HepG2 (cell line): ENCODE measurements around the gene WDR47. TPM values are rescaled to one million over a fixed set of nuclear protein-coding genes. Genes with fewer than 3 reads are reported as not detected.

Experiments
- ATAC-seq: fragments of 200-7000 bp; cut with Tn5 transposase; 3 replicates; pipeline ENCODE4 v1.9.1; 2020; ENCODE audit warnings: mild to moderate bottlenecking, moderate library complexity
- BruUV-seq: library from RNA; stranded (reverse); fragments of 400-500 nt; replicated peaks from 2 replicates; lab custom pipeline; 2021; lab: Mats Ljungman, UMichigan
- CTCF ChIA-PET: fragments of 300-600 bp; formaldehyde crosslinking; extraction: SDS; loops from one replicate; lab custom pipeline; 2021; ENCODE audit warnings: low total read pairs, inconsistent platforms, low intra/inter-chr PET ratio; lab: Yijun Ruan, JAX
- POLR2A ChIA-PET: fragments of 350-600 bp; sonication (Branson Sonifier 250); formaldehyde crosslinking; loops from one replicate; lab custom pipeline; 2020; ENCODE audit warnings: antibody characterized with exemption, inconsistent platforms; lab: Yijun Ruan, JAX
- DNase-seq: peaks from one replicate; pipeline ENCODE4 v3.0.0-alpha.2; 2015; ENCODE audit warnings: low spot score
- FAIRE-seq: peaks from 3 replicates; lab custom pipeline; 2011; peaks lifted over from hg19 to GRCh38; lab: Jason Lieb, UNC
- H2AFZ ChIP-seq: one replicate; pipeline ENCODE4 v1.6.1; 2011; ENCODE audit warnings: low read length, inconsistent platforms
- H3K27ac ChIP-seq: fragments of 300-600 bp; 3 replicates; pipeline ENCODE4 v1.8.0; 2011; ENCODE audit warnings: mixed run types, mild to moderate bottlenecking, mixed read lengths, low read length, inconsistent platforms; ENCODE audit not compliant: insufficient read depth; ENCODE audit errors: extremely low read length
- H3K27me3 ChIP-seq, 2 experiments: fragments of 200-600 bp in 1 of 2; 2 replicates in 1 of 2; 3 replicates in 1 of 2; pipeline versions ENCODE4 v1.6.0 to v1.8.0; 2011; ENCODE audit warnings: low read length in 2 of 2, mild to moderate bottlenecking in 2 of 2, moderate library complexity in 2 of 2, inconsistent platforms in 1 of 2; ENCODE audit not compliant: insufficient read depth in 2 of 2, control insufficient read depth in 1 of 2
- H3K36me3 ChIP-seq, 2 experiments: fragments of 200-600 bp in 1 of 2; replicated peaks in 1 of 2; 2 replicates in 1 of 2; 3 replicates in 1 of 2; pipeline versions ENCODE4 v1.5.1 to v1.8.0; 2011; ENCODE audit warnings: low read length in 2 of 2, inconsistent platforms in 1 of 2; ENCODE audit not compliant: insufficient read depth in 2 of 2, control insufficient read depth in 1 of 2
- H3K4me1 ChIP-seq: 2 replicates; pipeline ENCODE4 v1.5.1; 2012; ENCODE audit warnings: low read length, inconsistent platforms; ENCODE audit not compliant: insufficient read depth
- H3K4me2 ChIP-seq: 2 replicates; pipeline ENCODE4 v1.6.0; 2011; ENCODE audit warnings: low read depth, low read length, inconsistent platforms
- H3K4me3 ChIP-seq, 3 experiments: fragments of 200-600 bp in 1 of 3; sonication (generic), shearing (Covaris generic) in 1 of 3; replicated peaks in 1 of 3; 2 replicates each; pipeline ENCODE4 v1.5.1; 2011 to 2016; ENCODE audit warnings: low read length in 3 of 3, inconsistent platforms in 2 of 3, low read depth in 2 of 3, mild to moderate bottlenecking in 2 of 3, control low read depth in 1 of 3, mixed read lengths in 1 of 3; ENCODE audit not compliant: insufficient read depth in 1 of 3
- H3K79me2 ChIP-seq: one replicate; pipeline ENCODE4 v1.6.1; 2011; ENCODE audit warnings: low read length, inconsistent platforms; ENCODE audit not compliant: insufficient read depth
- H3K9ac ChIP-seq: 2 replicates; pipeline ENCODE4 v1.6.0; 2011; ENCODE audit warnings: mild to moderate bottlenecking, low read depth, low read length, inconsistent platforms; ENCODE audit not compliant: insufficient read depth
- H3K9me3 ChIP-seq: 2 replicates; pipeline ENCODE4 v1.5.1; 2012; ENCODE audit warnings: mild to moderate bottlenecking, low read length
- H4K20me1 ChIP-seq: 2 replicates; pipeline ENCODE4 v1.6.0; 2011; ENCODE audit warnings: inconsistent platforms, mild to moderate bottlenecking, low read length, moderate library complexity; ENCODE audit not compliant: insufficient read depth
- ARNT2 ChIP-seq: sonication (generic); formaldehyde crosslinking; IDR thresholded peaks from 2 replicates; pipeline ENCODE4 v1.8.0; 2022; ENCODE audit warnings: mild to moderate bottlenecking, low read depth, missing genetic modification reagents, moderate library complexity
- ATF7-NPFF ChIP-seq: sonication (generic); formaldehyde crosslinking; IDR thresholded peaks from 2 replicates; pipeline ENCODE4 v1.8.1; 2023; ENCODE audit warnings: mild to moderate bottlenecking, low read depth, missing genetic modification reagents, moderate library complexity
- SALL1 ChIP-seq: sonication (generic); formaldehyde crosslinking; IDR thresholded peaks from 2 replicates; pipeline ENCODE4 v1.8.0; 2022; ENCODE audit warnings: mild to moderate bottlenecking, missing genetic modification reagents
- ZMYM4 ChIP-seq: sonication (generic); formaldehyde crosslinking; IDR thresholded peaks from 2 replicates; pipeline ENCODE4 v1.8.1; 2023; ENCODE audit warnings: mild to moderate bottlenecking, missing genetic modification reagents
- ZNF34 ChIP-seq: sonication (generic); formaldehyde crosslinking; IDR thresholded peaks from 2 replicates; pipeline ENCODE4 v1.4.0; 2020; ENCODE audit warnings: mild to moderate bottlenecking, missing genetic modification reagents, borderline replicate concordance
- ZNF564 ChIP-seq: sonication (generic); formaldehyde crosslinking; IDR thresholded peaks from 2 replicates; pipeline ENCODE4 v1.8.1; 2023; ENCODE audit warnings: mild to moderate bottlenecking, missing genetic modification reagents
- ZNF7 ChIP-seq: IDR thresholded peaks from 2 replicates; pipeline ENCODE4 v1.6.1; 2016; ENCODE audit warnings: missing biosample characterization, missing genetic modification reagents
- WGBS: methylation state at CpG from one replicate; pipeline ENCODE4 v1.1.6; 2017; ENCODE audit warnings: low lambda C conversion rate; 5-methylcytosine and 5-hydroxymethylcytosine counted together
- in situ Hi-C: cut with HindIII; loops from 2 replicates; pipeline ENCODE4 v1.10.0; 2017; ENCODE audit warnings: low pct_unique_long_range_greater_than_20kb; ENCODE audit not compliant: extremely low pct_ligation_motif_present
- intact Hi-C: fragments of 100-400 bp; cut with micrococcal nuclease; formaldehyde crosslinking; loops from one replicate; pipeline ENCODE4 v1.10.0; 2022; ENCODE audit not compliant: unreplicated experiment
- polyA plus RNA-seq, 8 experiments: library from polyadenylated mRNA; depleted of rRNA in 3 of 8; stranded (reverse) in 7 of 8; unstranded in 1 of 8; fragments of >200 nt; fragmentation: Illumina TruSeq in 4 of 8; extraction: Trizol in 4 of 8; gene quantifications; 2 replicates each; pipeline versions ENCODE4 v1.2.1 to v1.2.3, GENCODE V29; 2011 to 2016; ENCODE audit warnings: low read depth in 4 of 8, missing spikeins in 1 of 8, mixed read lengths in 1 of 8; ENCODE audit not compliant: insufficient read depth in 1 of 8
- total RNA-seq, 5 experiments: library from RNA; depleted of rRNA; stranded (reverse); fragments of >200 nt; fragmentation: Illumina TruSeq; extraction: Trizol; gene quantifications; 2 replicates each; pipeline ENCODE4 v1.2.3, GENCODE V29; 2016; ENCODE audit warnings: low read depth in 1 of 5
- TF ChIP-seq, protein P1 (sequence below): fragments of 450-650 bp; IDR thresholded peaks from 2 replicates; pipeline ENCODE4 v1.6.1; 2017; ENCODE audit warnings: mild to moderate bottlenecking
- TF ChIP-seq, protein P2 (sequence below): sonication (generic); formaldehyde crosslinking; IDR thresholded peaks from 2 replicates; pipeline ENCODE4 v1.4.0; 2020; ENCODE audit warnings: mild to moderate bottlenecking, missing genetic modification reagents

WDR47 gene
- total and polyA plus RNA-seq, 2 of the 13 experiments (the other 11 are each of a cell fraction or from before 2014, with no cell fraction given), result 4.3 to 5.9 TPM

DNA sequence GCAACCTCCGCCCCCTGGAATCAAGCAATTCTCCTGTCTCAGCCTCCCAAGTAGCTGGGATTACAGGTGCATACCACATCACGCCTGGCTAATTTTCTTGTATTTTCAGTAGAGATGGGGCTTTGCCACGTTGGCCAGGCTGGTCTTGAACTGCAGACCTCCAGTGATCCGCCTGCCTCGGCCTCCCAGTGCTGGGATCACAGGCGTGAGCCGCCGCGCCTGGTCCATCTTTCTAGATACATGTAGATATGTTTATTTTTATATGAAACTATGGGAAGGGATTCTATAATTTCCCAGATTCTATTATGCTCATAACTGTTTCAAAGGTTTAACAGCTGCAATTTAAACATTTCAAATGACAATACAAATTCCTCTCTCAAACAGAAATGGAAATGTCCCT is 105.7 kb downstream of the WDR47 start:
- in situ Hi-C loops (no loop called here), intact Hi-C loops (no loop called here)
- Histone ChIP-seq H3K36me3 (peaks cover 23 to 73% of the 10 kb centered on the region in 2 experiments), H4K20me1 (no peaks in the 10 kb centered on the region), H3K9me3 (no peaks in the 10 kb centered on the region), H3K79me2 (no peaks in the 10 kb centered on the region), H3K4me3 (no peak overlapping the region), H3K27me3 (no peaks in the 10 kb centered on the region), H3K4me1 (no peaks in the 10 kb centered on the region), H3K27ac (no peak overlapping the region), H3K9ac (no peak overlapping the region), H2AFZ (no peak overlapping the region), H3K4me2 (no peak overlapping the region)
- CTCF ChIA-PET, result no interaction called here
- 98% methylated on average over 9 of the region's 9 CpGs for WGBS
- ATAC-seq (no peak), FAIRE-seq (no peak), DNase-seq (no peak)
- no peak for TF ChIP-seq ZNF34 (CRISPR knock-in tag)
- TF ChIP-seq, protein P1, sequence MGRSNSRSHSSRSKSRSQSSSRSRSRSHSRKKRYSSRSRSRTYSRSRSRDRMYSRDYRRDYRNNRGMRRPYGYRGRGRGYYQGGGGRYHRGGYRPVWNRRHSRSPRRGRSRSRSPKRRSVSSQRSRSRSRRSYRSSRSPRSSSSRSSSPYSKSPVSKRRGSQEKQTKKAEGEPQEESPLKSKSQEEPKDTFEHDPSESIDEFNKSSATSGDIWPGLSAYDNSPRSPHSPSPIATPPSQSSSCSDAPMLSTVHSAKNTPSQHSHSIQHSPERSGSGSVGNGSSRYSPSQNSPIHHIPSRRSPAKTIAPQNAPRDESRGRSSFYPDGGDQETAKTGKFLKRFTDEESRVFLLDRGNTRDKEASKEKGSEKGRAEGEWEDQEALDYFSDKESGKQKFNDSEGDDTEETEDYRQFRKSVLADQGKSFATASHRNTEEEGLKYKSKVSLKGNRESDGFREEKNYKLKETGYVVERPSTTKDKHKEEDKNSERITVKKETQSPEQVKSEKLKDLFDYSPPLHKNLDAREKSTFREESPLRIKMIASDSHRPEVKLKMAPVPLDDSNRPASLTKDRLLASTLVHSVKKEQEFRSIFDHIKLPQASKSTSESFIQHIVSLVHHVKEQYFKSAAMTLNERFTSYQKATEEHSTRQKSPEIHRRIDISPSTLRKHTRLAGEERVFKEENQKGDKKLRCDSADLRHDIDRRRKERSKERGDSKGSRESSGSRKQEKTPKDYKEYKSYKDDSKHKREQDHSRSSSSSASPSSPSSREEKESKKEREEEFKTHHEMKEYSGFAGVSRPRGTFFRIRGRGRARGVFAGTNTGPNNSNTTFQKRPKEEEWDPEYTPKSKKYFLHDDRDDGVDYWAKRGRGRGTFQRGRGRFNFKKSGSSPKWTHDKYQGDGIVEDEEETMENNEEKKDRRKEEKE, result no peak
- TF ChIP-seq SALL1, result no peak
- TF ChIP-seq ZNF564 (CRISPR knock-in tag), result no peak
- no peak for TF ChIP-seq ARNT2 (CRISPR knock-in tag)
- TF ChIP-seq ZMYM4 (CRISPR knock-in tag), result no peak
- TF ChIP-seq, protein P2, sequence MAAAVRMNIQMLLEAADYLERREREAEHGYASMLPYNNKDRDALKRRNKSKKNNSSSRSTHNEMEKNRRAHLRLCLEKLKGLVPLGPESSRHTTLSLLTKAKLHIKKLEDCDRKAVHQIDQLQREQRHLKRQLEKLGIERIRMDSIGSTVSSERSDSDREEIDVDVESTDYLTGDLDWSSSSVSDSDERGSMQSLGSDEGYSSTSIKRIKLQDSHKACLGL, result no peak
- TF ChIP-seq ZNF7 (CRISPR knock-in tag), result no peak
- no peak for TF ChIP-seq ATF7-NPFF (CRISPR knock-in tag)
- POLR2A ChIA-PET, result no interaction called here
- no TSS peak for BruUV-seq
